Transverse colon (tissue), 4 donors: ENCODE measurements around the gene ATP2B1.

ENCODE experiments used
- CTCF ChIP-seq, 5 experiments: fragments of 200-600 bp in 3 of 5; fragments of 450-650 bp in 2 of 5; sonication (generic) in 3 of 5; IDR thresholded peaks; 1 replicate in 2 of 5; 2 replicates in 3 of 5; pipeline ENCODE4 v1.5.1; 2016 to 2017; ENCODE audit warnings: antibody characterized with exemption in 5 of 5, inconsistent platforms in 3 of 5, mild to moderate bottlenecking in 2 of 5, moderate library complexity in 1 of 5
- EP300 ChIP-seq: sonication (generic); formaldehyde crosslinking; IDR thresholded peaks from one replicate; pipeline ENCODE4 v1.6.1; 2017; ENCODE audit warnings: antibody characterized with exemption, low read depth
- POLR2A ChIP-seq: fragments of 450-650 bp; IDR thresholded peaks from one replicate; pipeline ENCODE4 v1.6.1; 2016; ENCODE audit warnings: antibody characterized with exemption, mild to moderate bottlenecking, moderate library complexity
- POLR2AphosphoS5 ChIP-seq, 3 donors: sonication (generic); formaldehyde crosslinking; IDR thresholded peaks; one replicate each; pipeline ENCODE4 v1.6.1; 2016; ENCODE audit warnings: antibody characterized with exemption in 3 of 3

GRCh38 chr12:89710873-89711750 is 2.5 kb upstream of the ATP2B1 start:
- TF ChIP-seq POLR2A (no peak), CTCF (IDR thresholded peaks at IDR 0.05) (no peak), EP300 (no peak), POLR2AphosphoS5 (IDR thresholded peaks at IDR 0.05) (no peak)
